GM19452 (cell line): Measurements from ENCODE around the gene EGFL7.

Source experiments
- ATAC-seq: cut with Tn5 transposase; IDR thresholded peaks from one replicate; pipeline ENCODE4 v1.9.1; 2021; ENCODE audit not compliant: unreplicated experiment

EGFL7 gene

DNA sequence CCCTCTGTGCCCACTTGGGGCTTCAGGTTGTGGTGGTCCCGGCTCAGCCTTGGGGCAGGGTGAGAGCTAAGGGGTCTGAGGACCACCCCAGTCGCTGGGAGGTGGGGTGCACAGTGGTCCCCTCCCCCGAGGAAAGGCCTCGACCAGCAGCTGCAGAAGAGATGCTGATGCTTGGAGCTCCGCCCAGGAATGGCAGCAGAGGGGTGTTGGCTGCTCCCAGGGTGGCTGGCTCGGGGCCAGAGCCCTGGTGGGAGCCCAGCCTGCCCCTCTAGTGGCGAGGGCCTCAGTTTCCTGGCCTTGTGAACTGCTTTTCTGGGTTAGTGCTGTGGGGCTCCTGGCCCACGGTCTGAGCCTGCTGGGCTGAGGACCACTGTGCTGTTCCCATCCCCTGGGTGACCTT, 50.8 kb downstream of the EGFL7 start:
- no peak for ATAC-seq

DNA sequence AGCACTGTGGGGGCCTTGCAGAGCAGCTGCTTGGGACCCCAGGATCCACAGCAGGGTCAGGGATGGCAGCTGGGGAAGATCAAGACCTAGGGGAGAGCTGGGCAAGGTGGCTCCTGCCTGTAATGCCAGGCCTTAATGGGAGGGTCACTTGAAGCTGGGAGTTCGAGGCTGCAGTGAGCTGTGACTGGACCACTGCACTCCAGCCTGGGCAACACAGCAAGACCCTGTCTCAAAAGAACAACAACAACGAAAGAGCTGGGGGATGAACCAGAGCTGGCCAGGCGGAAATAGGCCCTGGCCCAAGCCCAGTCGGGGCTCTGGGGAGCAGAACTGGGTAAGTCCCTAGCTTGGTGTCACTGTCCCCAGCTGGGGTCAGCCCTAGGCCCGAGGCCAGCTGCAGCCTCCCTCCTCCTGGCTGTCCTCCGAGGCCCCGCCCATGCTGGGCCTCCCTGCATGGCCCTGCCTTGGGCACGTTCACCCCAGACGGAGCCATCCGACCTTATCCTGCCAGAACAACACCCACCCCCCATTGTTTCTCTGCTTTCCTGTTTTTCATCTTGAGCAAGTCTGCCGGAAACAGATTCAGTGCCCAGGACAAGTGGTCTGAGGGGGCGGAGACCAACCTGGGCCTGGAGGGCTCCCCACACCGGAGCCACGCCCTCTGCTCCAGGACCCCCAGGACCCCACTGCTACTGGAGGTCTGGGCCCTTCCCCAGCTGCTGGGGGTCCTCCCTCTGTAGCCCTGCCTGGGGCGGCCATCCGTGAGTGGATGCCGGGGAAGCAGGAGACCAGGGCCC, 51.6 kb downstream of the EGFL7 start:
- no peak for ATAC-seq

DNA sequence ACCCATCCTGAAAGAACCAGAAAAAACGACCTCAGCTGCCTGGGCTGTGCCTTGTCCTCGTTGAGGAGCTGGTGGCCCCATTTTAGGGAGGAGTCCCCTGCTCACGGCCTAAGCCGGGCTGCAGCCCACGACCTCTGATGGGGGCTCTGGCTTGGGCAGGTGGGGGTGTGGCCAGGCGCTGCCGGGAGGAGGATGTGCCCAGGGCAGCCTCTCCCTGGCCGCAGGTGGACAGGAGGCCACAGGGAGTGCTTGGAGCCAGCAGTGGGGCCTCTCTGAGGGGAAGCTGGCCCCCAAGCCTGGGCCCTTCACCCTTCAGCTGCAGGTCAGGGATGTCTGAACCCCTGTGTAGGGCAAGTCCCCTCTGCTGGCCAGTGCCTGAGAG, 52.2 kb downstream of the EGFL7 start:
- ATAC-seq: no peak

DNA sequence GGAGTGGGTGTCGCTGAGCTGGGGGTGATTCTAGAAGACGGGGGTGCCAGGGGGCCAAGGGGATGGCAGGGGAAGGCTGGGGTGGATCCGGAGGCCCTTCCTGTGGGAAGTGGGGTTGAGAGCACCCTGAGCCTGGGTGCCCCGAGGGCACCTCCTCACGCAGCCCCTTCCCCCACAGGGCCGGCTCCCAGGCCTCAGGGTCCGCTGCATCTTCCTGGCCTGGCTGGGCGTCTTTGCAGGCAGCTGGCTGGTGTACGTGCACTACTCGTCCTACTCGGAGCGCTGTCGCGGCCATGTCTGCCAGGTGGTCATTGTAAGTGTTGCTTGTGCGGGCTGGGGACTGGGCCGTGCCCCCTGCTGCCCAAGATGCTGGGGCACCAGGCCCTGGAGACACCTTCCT, 54.7 kb downstream of the EGFL7 start:
- ATAC-seq: no peak

DNA sequence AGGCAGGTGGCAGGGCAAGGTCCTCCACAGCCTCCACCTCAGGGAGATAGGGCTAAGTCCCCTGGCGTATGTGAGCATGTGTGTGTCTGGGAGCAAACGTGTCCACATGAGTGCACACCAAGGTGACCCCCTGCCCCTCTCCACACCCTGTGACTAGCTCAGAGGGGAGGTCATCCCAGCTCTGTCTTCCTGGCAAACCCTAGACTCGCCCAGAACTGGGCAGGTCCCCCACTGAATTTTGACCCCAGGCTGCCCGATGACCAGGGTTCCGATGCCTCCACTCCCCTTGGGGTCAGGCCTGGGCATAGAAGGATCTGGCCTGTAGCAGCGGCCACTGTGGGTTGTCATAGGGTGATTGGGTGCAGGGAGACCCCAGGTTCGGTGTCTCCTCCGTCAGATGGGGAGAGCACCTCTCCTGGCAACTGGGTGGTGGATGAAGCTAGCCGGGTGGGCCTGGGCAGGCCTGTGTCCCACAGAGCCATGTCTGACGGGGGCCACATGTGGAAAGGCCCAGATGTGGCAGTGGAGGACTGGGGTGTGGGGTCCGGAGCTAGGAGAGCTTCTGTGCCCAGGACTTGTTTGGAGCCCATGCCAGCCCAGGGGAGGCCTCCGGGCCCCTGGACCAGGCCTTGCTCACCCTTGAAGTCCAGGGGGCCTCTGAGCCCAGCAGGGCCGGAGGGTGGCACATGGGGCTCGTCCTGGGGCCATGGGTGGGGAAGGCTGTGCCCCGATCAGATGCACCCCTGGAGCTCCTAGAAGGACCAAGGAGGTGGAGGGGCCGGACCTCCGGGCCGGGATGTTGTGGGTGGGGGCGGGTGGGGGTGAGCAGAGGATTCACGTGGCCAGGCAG, 55.9 kb downstream of the EGFL7 start:
- ATAC-seq: no peak

DNA sequence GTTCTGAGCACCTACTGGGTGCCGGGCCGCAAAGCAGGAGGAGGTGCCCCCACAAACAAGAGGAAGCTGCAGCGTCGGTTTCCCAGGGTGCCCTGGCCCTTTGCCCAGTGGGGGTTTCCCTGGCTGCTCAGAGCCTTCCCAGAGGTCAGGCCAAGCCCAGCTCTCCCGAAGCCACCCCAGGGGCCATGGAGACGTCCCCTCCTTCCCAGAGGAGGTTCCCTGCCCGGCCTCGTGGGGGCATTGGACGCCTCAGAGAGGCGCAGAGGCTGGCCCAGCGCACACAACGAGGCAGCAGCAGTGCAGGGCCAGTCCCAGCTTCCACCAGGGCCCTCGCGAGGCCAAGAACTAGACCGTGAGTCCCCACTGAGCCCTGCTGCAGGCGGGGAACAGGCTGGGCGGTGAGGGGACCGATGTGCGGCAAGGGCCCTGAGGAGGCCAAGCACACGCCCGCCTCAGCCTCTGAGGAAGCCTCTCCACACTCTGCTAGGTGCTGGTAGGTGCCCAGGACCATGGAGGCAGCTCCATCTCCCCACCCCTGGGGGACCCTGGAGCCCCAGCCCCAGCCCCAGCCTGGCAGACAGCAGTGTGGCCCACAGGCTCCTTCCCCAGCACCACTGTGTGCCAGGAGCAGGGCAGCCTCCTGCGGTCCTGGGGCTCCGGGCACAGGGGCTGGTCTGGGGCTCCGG, 56.6 kb downstream of the EGFL7 start:
- no peak for ATAC-seq

DNA sequence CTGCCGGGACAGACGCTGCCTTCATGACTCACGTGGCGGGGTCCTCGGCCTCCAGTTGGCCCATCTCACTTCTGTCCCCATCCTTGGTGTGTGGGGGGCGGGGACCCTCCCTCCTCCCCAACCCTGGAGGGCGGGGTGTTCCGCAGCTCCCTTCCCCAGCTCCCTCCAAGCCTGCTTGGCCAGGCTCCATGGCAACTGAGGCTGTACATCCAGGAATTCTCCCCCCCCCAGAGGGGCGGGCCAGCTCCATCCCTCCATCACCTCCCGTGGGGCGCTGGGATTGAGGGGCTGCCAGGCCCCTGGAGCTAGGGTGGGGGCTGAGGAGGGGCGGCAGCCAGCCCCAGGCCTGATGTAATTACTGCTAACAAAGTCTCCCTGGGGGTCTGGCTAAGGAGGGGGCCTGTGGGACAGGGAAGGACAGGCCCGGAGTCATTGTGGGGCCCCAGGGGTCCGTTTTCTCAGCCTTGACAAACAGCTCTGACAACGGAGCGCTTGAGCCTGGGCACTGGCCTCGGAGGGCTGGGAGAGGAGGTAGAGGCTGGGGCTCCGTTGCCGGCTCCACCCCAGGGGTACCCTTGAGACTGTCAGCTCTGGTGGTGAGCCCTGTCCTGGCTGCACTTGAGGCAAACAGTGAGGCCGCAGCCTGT, 57.7 kb downstream of the EGFL7 start:
- no peak for ATAC-seq

DNA sequence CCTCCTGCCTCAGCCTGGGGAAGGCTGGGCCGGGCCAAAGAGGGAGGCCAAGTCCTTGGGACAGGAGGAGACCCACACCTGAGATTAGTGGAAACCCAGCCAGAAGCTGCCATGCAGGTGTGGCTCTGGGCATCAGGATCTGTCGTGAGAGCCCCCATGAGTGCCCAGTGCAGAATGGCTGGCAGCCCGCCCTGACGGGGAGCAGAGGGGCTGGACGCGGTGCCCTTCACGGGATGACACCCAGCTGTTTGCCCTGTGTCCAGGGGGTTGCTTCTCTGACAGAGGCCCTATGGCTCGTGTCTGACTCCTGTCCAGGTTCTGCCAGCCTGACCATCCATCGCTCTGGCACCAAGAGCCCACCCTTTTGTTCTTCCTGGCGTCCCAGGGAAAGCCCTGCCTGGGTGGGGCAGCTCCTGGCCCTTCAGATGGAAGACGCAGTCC, 58.2 kb downstream of the EGFL7 start:
- no peak for ATAC-seq

DNA sequence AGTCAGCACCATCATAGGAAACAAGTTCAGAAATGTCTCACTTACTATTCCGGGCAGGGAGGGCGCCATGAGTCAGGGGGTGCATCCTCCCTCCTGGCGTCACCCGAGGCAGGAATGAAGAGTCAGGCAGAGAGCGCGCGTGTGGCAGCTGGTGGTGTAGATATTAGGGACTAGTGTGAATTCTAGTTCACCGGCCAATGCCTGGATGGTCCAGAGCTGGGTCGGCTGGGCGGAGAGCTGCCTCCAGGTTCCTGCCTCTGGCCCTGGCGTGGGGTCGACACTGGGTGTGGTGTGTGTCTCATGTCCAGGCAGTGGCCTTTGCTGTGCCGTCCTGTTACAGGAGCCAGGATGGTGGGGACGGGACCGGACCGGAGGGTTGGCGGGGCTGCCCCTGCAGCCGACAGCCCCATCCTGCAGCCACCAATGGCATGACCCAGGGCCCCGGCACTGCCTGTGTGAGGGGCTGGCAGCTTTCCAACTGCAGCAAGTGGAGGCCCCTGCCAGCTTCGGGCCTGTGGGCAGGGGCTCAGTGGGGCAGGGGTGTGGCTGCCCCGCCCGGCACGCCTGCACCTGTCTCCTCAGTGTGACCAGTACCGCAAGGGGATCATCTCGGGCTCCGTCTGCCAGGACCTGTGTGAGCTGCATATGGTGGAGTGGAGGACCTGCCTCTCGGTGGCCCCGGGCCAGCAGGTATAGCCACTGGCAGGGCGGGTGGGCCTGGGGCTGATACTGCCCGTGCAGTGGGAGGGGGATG, 58.8 kb downstream of the EGFL7 start:
- no peak for ATAC-seq
